Endodermal cell (in vitro differentiated cells): ENCODE data around the gene FUT1. TPM values are rescaled to one million over a fixed set of nuclear protein-coding genes. Genes with fewer than 3 reads are reported as not detected.

Source experiments
- DNase-seq: peaks from one replicate; pipeline ENCODE4 v3.0.0-alpha.2; 2017
- H3K27ac ChIP-seq: 2 replicates; pipeline ENCODE4 v1.5.1; 2013; ENCODE audit warnings: mild to moderate bottlenecking, low read depth, low read length, moderate library complexity
- H3K27me3 ChIP-seq: 2 replicates; pipeline ENCODE4 v1.6.1; 2013; ENCODE audit warnings: mild to moderate bottlenecking, low read length, moderate library complexity; ENCODE audit not compliant: insufficient read depth, control insufficient read depth, poor library complexity, severe bottlenecking
- H3K36me3 ChIP-seq: 2 replicates; pipeline ENCODE4 v1.7.0; 2013; ENCODE audit warnings: mild to moderate bottlenecking, low read length, moderate library complexity; ENCODE audit not compliant: control insufficient read depth, insufficient read depth
- H3K4me1 ChIP-seq: one replicate; pipeline ENCODE4 v1.7.0; 2013; ENCODE audit warnings: low read length; ENCODE audit not compliant: control insufficient read depth, insufficient read depth
- H3K4me3 ChIP-seq: 2 replicates; pipeline ENCODE4 v1.5.1; 2013; ENCODE audit warnings: mild to moderate bottlenecking, low read length, moderate library complexity
- H3K9ac ChIP-seq: 2 replicates; pipeline ENCODE4 v1.6.1; 2013; ENCODE audit warnings: mild to moderate bottlenecking, low read length, moderate library complexity; ENCODE audit not compliant: poor library complexity, severe bottlenecking; ENCODE audit errors: extremely low read depth
- H3K9me3 ChIP-seq: 2 replicates; pipeline ENCODE4 v1.6.1; 2013; ENCODE audit warnings: mild to moderate bottlenecking, low read length, moderate library complexity; ENCODE audit not compliant: control insufficient read depth
- H3K27ac Mint-ChIP-seq: 2 replicates; pipeline ENCODE4 v1.8.0; 2020; ENCODE audit warnings: mixed read lengths
- H3K27me3 Mint-ChIP-seq: 2 replicates; pipeline ENCODE4 v1.8.0; 2021; ENCODE audit warnings: mild to moderate bottlenecking, mixed read lengths; ENCODE audit not compliant: insufficient read depth
- H3K36me3 Mint-ChIP-seq: 2 replicates; pipeline ENCODE4 v1.8.0; 2020; ENCODE audit warnings: low read depth, mixed read lengths
- H3K4me1 Mint-ChIP-seq: 2 replicates; pipeline ENCODE4 v1.8.0; 2020; ENCODE audit warnings: mixed read lengths
- H3K4me3 Mint-ChIP-seq: 2 replicates; pipeline ENCODE4 v1.8.0; 2020; ENCODE audit warnings: mild to moderate bottlenecking, moderate library complexity, mixed read lengths
- H3K9me3 Mint-ChIP-seq: 2 replicates; pipeline ENCODE4 v1.8.0; 2020; ENCODE audit warnings: mild to moderate bottlenecking, mixed read lengths
- WGBS, 2 experiments: methylation state at CpG; one replicate each; pipeline versions ENCODE4 v1.1.5 to v1.1.7; 2013; ENCODE audit warnings: missing lambda C conversion rate in 2 of 2, mixed read lengths in 1 of 2; ENCODE audit not compliant: insufficient coverage in 1 of 2, insufficient read length in 1 of 2; 5-methylcytosine and 5-hydroxymethylcytosine counted together
- total RNA-seq, 2 donors: library from RNA; stranded (reverse); fragmentation: NEBNext Ultra II Directional in 1 of 2; extraction: Animal tissue kit (Norgen Biotek cat#: 25700) in 1 of 2; gene quantifications; 2 replicates in 1 of 2; 3 replicates in 1 of 2; pipeline ENCODE4 v1.2.1, GENCODE V29; 2021
- TF ChIP-seq, protein P1 (sequence below): fragments of 200-600 bp; sonication (generic); conservative IDR thresholded peaks from 2 replicates; pipeline ENCODE4 v1.5.0; 2021; ENCODE audit warnings: antibody characterized with exemption, mild to moderate bottlenecking

The FUT1 gene
- total RNA-seq, 2 donors from 2014 or later: 5.4 to 6.3 TPM

DNA sequence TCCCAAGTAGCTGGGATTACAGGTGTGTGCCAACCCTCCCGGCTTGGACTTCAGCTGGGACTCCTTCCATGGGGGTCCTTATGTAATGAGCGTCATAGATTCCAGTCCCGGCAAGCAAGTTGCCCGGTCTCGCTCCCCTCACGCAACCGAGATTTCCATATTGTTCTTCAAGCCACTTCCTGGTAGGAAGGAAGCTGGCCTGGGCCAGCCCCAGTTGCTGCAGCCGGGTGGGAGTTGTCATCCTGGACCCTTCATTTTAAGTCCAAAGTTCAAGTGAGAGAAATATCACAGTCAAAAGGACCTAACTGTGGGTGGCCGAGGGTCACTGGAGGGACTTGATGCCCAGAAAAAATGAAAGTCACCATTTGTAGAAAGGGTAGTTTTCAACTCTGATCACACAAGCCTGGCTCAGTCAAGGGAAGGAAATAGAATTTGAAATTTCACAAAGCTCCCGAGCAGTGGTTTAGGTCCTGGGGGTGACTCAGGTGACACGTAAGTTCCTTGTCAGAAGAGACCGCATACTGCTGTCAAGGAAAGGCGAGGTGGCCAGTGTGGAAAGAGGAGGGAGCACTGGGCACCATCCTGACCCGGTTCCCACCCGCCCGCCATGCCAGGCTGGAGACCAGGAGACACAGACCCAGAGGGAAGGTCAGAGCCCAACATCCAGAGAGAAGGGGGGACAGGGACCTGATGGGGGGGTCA lies 8.2 kb upstream of the FUT1 start:
- no peak overlapping the region for H3K4me3 Mint-ChIP-seq
- TF ChIP-seq, protein P1, sequence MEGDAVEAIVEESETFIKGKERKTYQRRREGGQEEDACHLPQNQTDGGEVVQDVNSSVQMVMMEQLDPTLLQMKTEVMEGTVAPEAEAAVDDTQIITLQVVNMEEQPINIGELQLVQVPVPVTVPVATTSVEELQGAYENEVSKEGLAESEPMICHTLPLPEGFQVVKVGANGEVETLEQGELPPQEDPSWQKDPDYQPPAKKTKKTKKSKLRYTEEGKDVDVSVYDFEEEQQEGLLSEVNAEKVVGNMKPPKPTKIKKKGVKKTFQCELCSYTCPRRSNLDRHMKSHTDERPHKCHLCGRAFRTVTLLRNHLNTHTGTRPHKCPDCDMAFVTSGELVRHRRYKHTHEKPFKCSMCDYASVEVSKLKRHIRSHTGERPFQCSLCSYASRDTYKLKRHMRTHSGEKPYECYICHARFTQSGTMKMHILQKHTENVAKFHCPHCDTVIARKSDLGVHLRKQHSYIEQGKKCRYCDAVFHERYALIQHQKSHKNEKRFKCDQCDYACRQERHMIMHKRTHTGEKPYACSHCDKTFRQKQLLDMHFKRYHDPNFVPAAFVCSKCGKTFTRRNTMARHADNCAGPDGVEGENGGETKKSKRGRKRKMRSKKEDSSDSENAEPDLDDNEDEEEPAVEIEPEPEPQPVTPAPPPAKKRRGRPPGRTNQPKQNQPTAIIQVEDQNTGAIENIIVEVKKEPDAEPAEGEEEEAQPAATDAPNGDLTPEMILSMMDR: no peak
- H3K4me1 Mint-ChIP-seq: no peaks in the 10 kb centered on the region

DNA sequence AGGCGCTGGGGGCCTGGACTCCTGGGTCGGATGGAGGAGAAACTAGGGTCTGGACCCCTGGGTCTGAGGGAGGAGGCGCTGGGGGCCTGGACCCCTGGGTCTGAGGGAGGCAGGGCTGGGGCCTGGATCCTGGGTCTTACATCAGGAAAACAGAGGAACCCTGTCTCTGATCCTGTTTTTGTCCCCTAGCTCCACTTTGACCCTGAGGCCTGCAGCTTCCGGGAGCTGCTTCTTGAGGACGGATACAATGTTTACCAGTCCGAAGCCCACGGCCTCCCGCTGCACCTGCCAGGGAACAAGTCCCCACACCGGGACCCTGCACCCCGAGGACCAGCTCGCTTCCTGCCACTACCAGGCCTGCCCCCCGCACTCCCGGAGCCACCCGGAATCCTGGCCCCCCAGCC lies 5.3 kb upstream of the FUT1 start:
- H3K4me1 Mint-ChIP-seq: peaks cover 7% of the 10 kb centered on the region
- no peaks in the 10 kb centered on the region for H3K4me1 ChIP-seq
- H3K27me3 ChIP-seq: peaks cover 15% of the 10 kb centered on the region
- H3K9me3 Mint-ChIP-seq: no peaks in the 10 kb centered on the region
- H3K36me3 ChIP-seq: no peaks in the 10 kb centered on the region
- H3K4me3 ChIP-seq: no peak overlapping the region
- TF ChIP-seq, protein P1: no peak
- no peaks in the 10 kb centered on the region for H3K9me3 ChIP-seq
- no peaks in the 10 kb centered on the region for H3K36me3 Mint-ChIP-seq
- no peak for DNase-seq
- H3K27me3 Mint-ChIP-seq: peaks cover 49% of the 10 kb centered on the region
- 93 to 97% methylated on average over 10 to 14 of the region's 14 CpGs for WGBS, 2 experiments
- H3K27ac Mint-ChIP-seq: no peak overlapping the region
- no peak overlapping the region for H3K4me3 Mint-ChIP-seq
- H3K9ac ChIP-seq: no peak overlapping the region
- H3K27ac ChIP-seq: no peak overlapping the region

More for the DNA sequence above, 8.2 kb upstream of the FUT1 start:
- Histone ChIP-seq H3K9ac (no peak overlapping the region), H3K36me3 (no peaks in the 10 kb centered on the region), H3K27ac (no peak overlapping the region), H3K4me3 (no peak overlapping the region), H3K9me3 (no peaks in the 10 kb centered on the region), H3K27me3 (peaks cover 6% of the 10 kb centered on the region), H3K4me1 (no peaks in the 10 kb centered on the region)
- WGBS, 2 experiments: 93% methylated on average over 12 to 16 of the region's 16 CpGs
- no peak overlapping the region for H3K27ac Mint-ChIP-seq
- no peaks in the 10 kb centered on the region for H3K9me3 Mint-ChIP-seq
- DNase-seq: no peak
- H3K36me3 Mint-ChIP-seq: no peaks in the 10 kb centered on the region
- H3K27me3 Mint-ChIP-seq: peaks cover 48% of the 10 kb centered on the region

DNA sequence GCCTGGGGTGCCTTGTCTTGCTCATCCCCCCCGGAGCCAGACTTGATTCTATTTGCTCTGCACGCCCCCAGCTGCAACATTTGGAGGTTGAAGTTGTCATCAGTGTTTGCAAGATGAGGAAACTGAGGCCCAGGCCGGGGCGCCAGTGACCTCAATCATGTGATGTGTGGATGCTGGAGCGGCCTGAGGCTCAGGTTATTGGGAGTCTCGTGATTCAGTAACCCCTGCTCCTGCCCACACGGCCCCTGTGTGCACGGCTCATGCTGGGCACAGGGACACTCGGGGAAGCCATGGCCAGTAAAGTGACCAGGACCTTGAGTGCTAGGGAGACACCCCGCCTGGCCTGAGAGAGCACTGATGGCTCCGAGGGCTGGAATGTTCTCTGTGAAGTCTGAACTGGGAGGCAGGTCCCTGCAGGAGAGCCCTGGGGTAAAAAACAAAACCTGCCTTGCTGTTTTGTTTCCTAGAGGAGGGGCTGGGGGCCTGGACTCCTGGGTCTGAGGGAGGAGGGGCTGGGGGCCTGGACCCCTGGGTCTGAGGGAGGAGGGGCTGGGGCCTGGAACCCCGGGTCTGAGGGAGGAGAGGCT lies 4.7 kb upstream of the FUT1 start:
- TF ChIP-seq, protein P1: no peak
- H3K27me3 ChIP-seq: peaks cover 11% of the 10 kb centered on the region
- 92 to 94% methylated on average over 8 to 12 of the region's 12 CpGs for WGBS, 2 experiments
- no peaks in the 10 kb centered on the region for H3K36me3 ChIP-seq
- H3K4me3 ChIP-seq: no peak overlapping the region
- DNase-seq: no peak
- H3K27ac ChIP-seq: no peak overlapping the region
- no peaks in the 10 kb centered on the region for H3K4me1 ChIP-seq
- no peak overlapping the region for H3K27ac Mint-ChIP-seq
- H3K9me3 Mint-ChIP-seq: no peaks in the 10 kb centered on the region
- no peaks in the 10 kb centered on the region for H3K9me3 ChIP-seq
- no peak overlapping the region for H3K4me3 Mint-ChIP-seq
- peaks cover 7% of the 10 kb centered on the region for H3K4me1 Mint-ChIP-seq
- no peaks in the 10 kb centered on the region for H3K36me3 Mint-ChIP-seq
- H3K27me3 Mint-ChIP-seq: peaks cover 43% of the 10 kb centered on the region
- H3K9ac ChIP-seq: no peak overlapping the region
